ENCODE measurements around the gene SELENOS.

The SELENOS gene

GRCh38 chr15:101255051-101255395, 22.3 kb downstream of the SELENOS start:
- WGBS: 86% methylated on average over 2 of the region's 5 CpGs
- no peak overlapping the region for H4K8ac ChIP-seq (ENCODE audit: low read length)
- H2AFZ ChIP-seq (ENCODE audit: low read depth, low read length): no peak overlapping the region
- H3K14ac ChIP-seq (ENCODE audit: low read length in 2 of 2): no peak overlapping the region
- H3K18ac ChIP-seq (ENCODE audit: low read depth in 1 of 2, low read length in 2 of 2): no peak overlapping the region
- peaks cover 0 to 7% of the 10 kb centered on the region in 2 experiments for H3K27me3 ChIP-seq (ENCODE audit: control insufficient read depth in 1 of 2, insufficient read depth in 1 of 2, low read length in 2 of 2)
- H3K23ac ChIP-seq (ENCODE audit: low read length in 2 of 2): no peak overlapping the region
- no peaks in the 10 kb centered on the region for H3K36me3 ChIP-seq (ENCODE audit: control insufficient read depth in 1 of 2, insufficient read depth in 2 of 2, low read depth in 1 of 2, low read length in 2 of 2)
- H3K27ac ChIP-seq (ENCODE audit: low read length, poor library complexity, severe bottlenecking): no peak overlapping the region
- no peak for DNase-seq
- H3K4me2 ChIP-seq (ENCODE audit: low read length, poor library complexity, severe bottlenecking): no peak overlapping the region
- H2BK120ac ChIP-seq (ENCODE audit: low read depth, low read length): no peak overlapping the region
- no peaks in the 10 kb centered on the region for H3K9me3 ChIP-seq (ENCODE audit: control insufficient read depth, low read length)
- no peak overlapping the region for H2BK12ac ChIP-seq (ENCODE audit: low read length in 2 of 2)
- no peak overlapping the region for H3K9ac ChIP-seq (ENCODE audit: low read length)
- H2BK5ac ChIP-seq (ENCODE audit: low read depth, low read length, poor library complexity, severe bottlenecking): no peak overlapping the region
- H3K4ac ChIP-seq (ENCODE audit: low read depth in 1 of 2, low read length in 2 of 2): no peak overlapping the region
- no peak overlapping the region for H2BK15ac ChIP-seq (ENCODE audit: low read depth, poor library complexity, severe bottlenecking)
- no peak overlapping the region for H2AK5ac ChIP-seq (ENCODE audit: low read length, severe bottlenecking)
- no peak overlapping the region for H4K91ac ChIP-seq (ENCODE audit: low read length)
- no peak overlapping the region for H3K4me3 ChIP-seq (ENCODE audit: insufficient read depth in 1 of 2, low read depth in 1 of 2, low read length in 2 of 2)
- peaks cover 3% of the 10 kb centered on the region for H3K4me1 ChIP-seq (ENCODE audit: control insufficient read depth, insufficient read depth, low read depth, low read length)
- no peaks in the 10 kb centered on the region for H3K79me1 ChIP-seq (replicated peaks; ENCODE audit: low read length, poor library complexity, severe bottlenecking)

GRCh38 chr15:101254157-101255050, 22.9 kb downstream of the SELENOS start:
- H2BK5ac ChIP-seq (ENCODE audit: low read depth, low read length, poor library complexity, severe bottlenecking): no peak overlapping the region

GRCh38 chr15:101252836-101253235, 24.4 kb downstream of the SELENOS start:
- Histone ChIP-seq H4K8ac (ENCODE audit: low read length) (no peak overlapping the region), H3K18ac (ENCODE audit: low read depth in 1 of 2, low read length in 2 of 2) (no peak overlapping the region), H2BK5ac (ENCODE audit: low read depth, low read length, poor library complexity, severe bottlenecking) (no peak overlapping the region), H3K9ac (ENCODE audit: low read length) (peak overlapping the region; percentile 95), H3K27me3 (ENCODE audit: control insufficient read depth in 1 of 2, insufficient read depth in 1 of 2, low read length in 2 of 2) (no peaks in the 10 kb centered on the region), H3K14ac (ENCODE audit: low read length in 2 of 2) (no peak overlapping the region), H3K79me1 (replicated peaks; ENCODE audit: low read length, poor library complexity, severe bottlenecking) (no peaks in the 10 kb centered on the region), H3K4me2 (ENCODE audit: low read length, poor library complexity, severe bottlenecking) (peak overlapping the region; percentile 86), H2BK120ac (ENCODE audit: low read depth, low read length) (no peak overlapping the region), H3K27ac (ENCODE audit: low read length, poor library complexity, severe bottlenecking) (peak overlapping the region; percentile 52), H2BK12ac (ENCODE audit: low read length in 2 of 2) (no peak overlapping the region), H2BK15ac (ENCODE audit: low read depth, poor library complexity, severe bottlenecking) (no peak overlapping the region), H3K4me3 (ENCODE audit: insufficient read depth in 1 of 2, low read depth in 1 of 2, low read length in 2 of 2) (peak overlapping the region in 1 of 2 experiments; percentile 93), H3K9me3 (ENCODE audit: control insufficient read depth, low read length) (no peaks in the 10 kb centered on the region), H2AFZ (ENCODE audit: low read depth, low read length) (no peak overlapping the region), H2AK5ac (ENCODE audit: low read length, severe bottlenecking) (no peak overlapping the region), H4K91ac (ENCODE audit: low read length) (no peak overlapping the region), H3K23ac (ENCODE audit: low read length in 2 of 2) (no peak overlapping the region), H3K36me3 (ENCODE audit: control insufficient read depth in 1 of 2, insufficient read depth in 2 of 2, low read depth in 1 of 2, low read length in 2 of 2) (peaks cover 3 to 5% of the 10 kb centered on the region in 2 experiments), H3K4me1 (ENCODE audit: control insufficient read depth, insufficient read depth, low read depth, low read length) (peaks cover 5% of the 10 kb centered on the region), H3K4ac (ENCODE audit: low read depth in 1 of 2, low read length in 2 of 2) (no peak overlapping the region)
- no peak for DNase-seq
- 71% methylated on average over 2 of the region's 3 CpGs for WGBS

More at GRCh38 chr15:101254157-101255050, 22.9 kb downstream of the SELENOS start:
- Histone ChIP-seq H2BK15ac (ENCODE audit: low read depth, poor library complexity, severe bottlenecking) (no peak overlapping the region), H3K79me1 (replicated peaks; ENCODE audit: low read length, poor library complexity, severe bottlenecking) (no peaks in the 10 kb centered on the region), H3K4me2 (ENCODE audit: low read length, poor library complexity, severe bottlenecking) (no peak overlapping the region), H3K18ac (ENCODE audit: low read depth in 1 of 2, low read length in 2 of 2) (no peak overlapping the region), H3K4ac (ENCODE audit: low read depth in 1 of 2, low read length in 2 of 2) (no peak overlapping the region), H3K9ac (ENCODE audit: low read length) (no peak overlapping the region), H2BK12ac (ENCODE audit: low read length in 2 of 2) (peak overlapping the region in 1 of 2 experiments; percentile 6), H4K8ac (ENCODE audit: low read length) (no peak overlapping the region), H3K27ac (ENCODE audit: low read length, poor library complexity, severe bottlenecking) (no peak overlapping the region), H3K36me3 (ENCODE audit: control insufficient read depth in 1 of 2, insufficient read depth in 2 of 2, low read depth in 1 of 2, low read length in 2 of 2) (no peaks in the 10 kb centered on the region), H2BK120ac (ENCODE audit: low read depth, low read length) (no peak overlapping the region), H2AFZ (ENCODE audit: low read depth, low read length) (no peak overlapping the region), H3K9me3 (ENCODE audit: control insufficient read depth, low read length) (no peaks in the 10 kb centered on the region), H3K23ac (ENCODE audit: low read length in 2 of 2) (no peak overlapping the region), H3K27me3 (ENCODE audit: control insufficient read depth in 1 of 2, insufficient read depth in 1 of 2, low read length in 2 of 2) (peaks cover 0 to 7% of the 10 kb centered on the region in 2 experiments), H3K14ac (ENCODE audit: low read length in 2 of 2) (no peak overlapping the region), H3K4me1 (ENCODE audit: control insufficient read depth, insufficient read depth, low read depth, low read length) (peaks cover 5% of the 10 kb centered on the region), H4K91ac (ENCODE audit: low read length) (no peak overlapping the region), H2AK5ac (ENCODE audit: low read length, severe bottlenecking) (peak overlapping the region; percentile 23), H3K4me3 (ENCODE audit: insufficient read depth in 1 of 2, low read depth in 1 of 2, low read length in 2 of 2) (no peak overlapping the region)
- WGBS: 98% methylated on average over 9 of the region's 11 CpGs
- no peak for DNase-seq

Measured in mesenchymal stem cell (in vitro differentiated cells and primary cell).